Stimulated activated naive CD4-positive, alpha-beta T cell treated with Interleukin-2 at 50 U/mL for 16 hours (primary cell): ENCODE measurements around the gene SYNPO.

Experiments
- DNase-seq: peaks from one replicate; lab custom pipeline; 2025; lab: John Stamatoyannopoulos, UW

Gene SYNPO

GRCh38 chr5:150689120-150689519, 48.7 kb downstream of the SYNPO start:
- DNase-seq: no peak

DNA sequence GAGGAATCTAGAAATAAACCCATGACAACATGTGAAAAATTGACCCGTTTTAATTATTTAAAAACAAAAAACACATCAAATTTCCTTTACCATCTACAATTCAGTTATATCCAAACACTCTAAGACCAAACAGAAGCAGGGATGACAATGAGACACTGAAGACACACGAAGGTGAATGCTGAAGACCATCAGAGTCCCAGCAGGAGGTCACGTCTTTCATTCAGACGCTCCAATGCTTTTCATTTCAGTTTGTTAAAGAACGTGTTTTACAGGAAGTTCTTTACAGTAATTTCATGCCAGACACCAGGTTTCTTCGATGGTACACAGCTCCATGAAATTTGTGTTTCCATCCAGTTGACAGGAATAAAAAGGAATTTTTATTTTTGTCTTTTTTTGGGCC, 50.3 kb downstream of the SYNPO start:
- DNase-seq: no peak

DNA sequence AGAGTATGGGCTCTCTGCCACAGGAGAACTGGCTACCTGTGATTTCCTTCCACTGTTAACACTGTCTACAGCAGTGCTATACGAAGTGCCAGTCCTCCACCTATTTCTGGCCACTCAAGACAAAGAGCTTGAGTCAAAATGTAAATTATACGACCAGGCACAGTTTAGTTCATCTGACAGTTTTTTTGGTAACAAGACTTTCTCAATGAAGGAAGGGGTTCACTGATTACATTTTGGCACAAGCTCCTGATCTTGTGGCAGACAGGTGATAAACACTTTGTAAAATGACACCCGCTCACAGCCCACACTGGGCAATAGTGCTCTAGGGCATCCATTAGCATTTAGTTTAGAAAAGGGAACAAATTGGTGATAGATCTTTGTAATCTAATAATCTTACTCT, 51.8 kb downstream of the SYNPO start:
- no peak for DNase-seq

GRCh38 chr5:150694612-150695011, 54.2 kb downstream of the SYNPO start:
- DNase-seq: no peak

DNA sequence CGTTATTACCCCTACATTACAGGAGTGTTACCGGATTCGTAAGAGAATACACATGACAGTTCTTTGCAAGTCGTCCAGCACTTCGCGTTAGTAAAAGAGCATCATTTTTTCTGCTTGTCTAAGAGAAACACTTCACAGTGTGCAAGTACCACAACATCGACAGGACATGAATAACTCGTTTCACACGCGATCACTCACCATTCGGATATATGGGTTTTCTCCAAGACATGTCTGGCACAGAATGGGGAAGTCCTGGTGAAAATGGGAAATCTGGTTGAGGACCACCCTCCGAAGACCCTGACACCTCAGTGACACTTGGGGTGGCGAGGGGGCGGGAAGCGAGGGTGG, 59.8 kb downstream of the SYNPO start:
- no peak for DNase-seq

DNA sequence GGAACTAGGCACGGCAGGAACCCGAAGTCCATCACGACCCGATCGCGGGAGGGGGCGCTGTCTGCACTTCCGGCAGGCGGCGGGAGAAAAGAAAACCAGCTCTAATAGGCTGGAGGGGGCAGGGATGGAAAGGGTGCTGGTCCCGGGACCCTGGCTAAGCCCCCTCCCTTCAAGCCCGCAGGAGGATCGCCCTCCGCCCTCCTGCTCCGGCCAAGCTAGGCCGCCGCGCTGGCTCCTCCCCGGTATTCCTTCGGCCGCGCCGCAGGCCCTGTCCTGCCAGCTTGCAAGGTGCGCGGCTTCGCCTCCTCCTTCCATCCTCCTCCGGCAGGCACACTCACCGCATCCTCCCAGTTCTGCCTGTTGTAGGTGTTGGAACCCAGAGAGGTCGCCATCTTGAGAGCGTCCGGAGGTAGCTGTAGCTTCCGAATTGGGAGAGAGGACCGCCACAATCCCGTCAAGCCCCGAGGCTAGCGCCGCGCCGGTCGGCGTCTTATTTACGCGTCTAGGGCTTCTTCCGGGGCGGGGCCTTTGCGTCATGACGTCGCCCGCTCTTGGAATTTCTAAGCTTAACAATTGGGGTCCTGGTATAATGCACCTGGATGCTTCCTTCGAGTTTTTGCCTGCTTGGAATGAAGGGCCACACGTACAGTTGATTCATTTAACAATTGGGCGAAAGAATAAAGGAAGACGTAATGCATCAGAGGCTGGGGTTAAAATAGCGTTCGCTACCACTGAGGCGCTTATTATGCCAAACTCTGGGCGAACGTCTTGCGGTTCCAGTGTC, 60.3 kb downstream of the SYNPO start, which contains the start of gene RBM22:
RBM22 (minus strand) TSS at position 469 of the 784 bp plus-strand sequence; CDS start at position 392, 77 bp downstream.
- peak; percentile 89 for DNase-seq

DNA sequence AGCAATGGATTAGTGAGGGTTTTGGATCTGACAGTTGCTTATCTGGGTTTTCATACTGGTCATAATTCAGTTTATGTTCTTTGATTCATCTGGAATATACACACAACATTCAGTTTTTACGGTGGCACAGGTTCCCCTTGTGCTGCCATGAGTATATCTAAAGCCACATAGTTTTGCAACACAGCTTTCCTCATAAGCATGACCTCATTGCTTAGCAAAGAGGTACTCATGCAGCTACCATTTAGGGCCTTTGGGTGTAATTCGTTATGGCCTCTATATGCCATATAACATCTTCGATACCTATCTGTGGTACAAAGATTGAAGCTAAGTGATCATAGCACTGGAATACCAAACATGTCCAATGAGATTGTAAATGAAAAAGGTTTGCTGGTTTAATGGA, 63.3 kb downstream of the SYNPO start:
- no peak for DNase-seq

DNA sequence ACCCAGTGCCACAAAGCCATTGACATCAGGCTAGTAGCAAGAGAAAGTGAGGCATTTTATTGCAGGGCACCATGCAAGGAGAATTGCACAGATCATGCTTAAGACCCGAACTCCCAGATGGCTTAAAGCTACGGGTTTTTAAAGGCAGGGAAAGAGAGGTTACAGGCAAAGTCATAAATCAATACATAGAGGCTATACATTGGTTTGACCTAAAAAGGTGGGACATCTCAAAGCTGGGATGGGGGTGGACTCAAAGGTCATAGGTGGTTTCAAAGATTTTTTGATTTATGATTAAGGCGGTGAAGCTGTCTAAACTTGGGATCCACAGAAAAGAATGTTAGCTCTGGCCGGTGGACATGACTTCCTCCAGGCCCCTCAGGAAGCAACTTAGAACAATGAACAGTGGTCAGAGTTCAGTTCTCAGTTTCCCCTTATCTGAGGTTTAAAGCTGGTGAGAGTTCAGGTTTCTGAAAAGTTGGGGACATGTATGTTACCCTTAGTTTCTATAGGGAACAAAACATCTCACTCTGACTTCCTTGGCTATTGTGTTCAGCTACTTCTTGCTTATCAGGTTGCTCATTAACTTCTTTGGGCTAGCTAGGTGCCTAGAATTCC, 66.4 kb downstream of the SYNPO start:
- no peak for DNase-seq
